Natural killer cell (primary cell): ENCODE measurements around the gene WFIKKN1. TPM values are rescaled to one million over a fixed set of nuclear protein-coding genes. Genes with fewer than 3 reads are reported as not detected.
A peak's percentile ranks its signal among the peaks of the same experiment; 100 is the strongest.

ENCODE experiments used
- ATAC-seq, 3 donors: fragments of 150-1000 bp in 2 of 3; fragments of 200-7000 bp in 1 of 3; cut with Tn5 transposase; 1 replicate in 1 of 3; 2 replicates in 2 of 3; pipeline ENCODE4 v1.10.0; 2021; ENCODE audit warnings: mild to moderate bottlenecking in 2 of 3, moderate library complexity in 2 of 3
- DNase-seq, 2 donors: peaks; one replicate each; pipeline versions ENCODE4 v3.0.0 to v3.0.0-alpha.2; 2013 to 2021; ENCODE audit warnings: mixed read lengths in 1 of 2
- H3K27ac ChIP-seq: one replicate; pipeline ENCODE4 v1.5.1; 2013; ENCODE audit warnings: mild to moderate bottlenecking, low read length
- H3K27me3 ChIP-seq: one replicate; pipeline ENCODE4 v1.6.1; 2013; ENCODE audit warnings: low read length; ENCODE audit not compliant: control insufficient read depth, insufficient read depth
- H3K36me3 ChIP-seq: one replicate; pipeline ENCODE4 v1.6.1; 2013; ENCODE audit warnings: low read length; ENCODE audit not compliant: control insufficient read depth, insufficient read depth
- H3K4me1 ChIP-seq: one replicate; pipeline ENCODE4 v1.6.1; 2013; ENCODE audit warnings: low read length; ENCODE audit not compliant: control insufficient read depth, insufficient read depth
- H3K4me3 ChIP-seq: one replicate; pipeline ENCODE4 v1.5.1; 2013; ENCODE audit warnings: low read length
- H3K9me3 ChIP-seq: one replicate; pipeline ENCODE4 v1.6.1; 2013; ENCODE audit warnings: low read length; ENCODE audit not compliant: control insufficient read depth, insufficient read depth
- H3K27ac Mint-ChIP-seq, 2 donors: one replicate each; pipeline ENCODE4 v1.8.0; 2022; ENCODE audit warnings: mild to moderate bottlenecking in 2 of 2, mixed read lengths in 2 of 2, moderate library complexity in 1 of 2
- H3K27me3 Mint-ChIP-seq, 2 donors: one replicate each; pipeline ENCODE4 v1.8.0; 2022; ENCODE audit warnings: low read depth in 2 of 2, mixed read lengths in 2 of 2
- H3K36me3 Mint-ChIP-seq: one replicate; pipeline ENCODE4 v1.8.0; 2022; ENCODE audit warnings: mixed read lengths
- H3K4me1 Mint-ChIP-seq, 2 donors: one replicate each; pipeline ENCODE4 v1.8.0; 2022; ENCODE audit warnings: mixed read lengths in 2 of 2
- H3K4me3 Mint-ChIP-seq: one replicate; pipeline ENCODE4 v1.8.0; 2022; ENCODE audit warnings: mild to moderate bottlenecking, moderate library complexity, mixed read lengths
- H3K9me3 Mint-ChIP-seq, 2 donors: one replicate each; pipeline ENCODE4 v1.8.0; 2022; ENCODE audit warnings: mixed read lengths in 2 of 2
- WGBS: methylation state at CpG from one replicate; pipeline ENCODE4 v1.1.7; 2013; ENCODE audit warnings: missing lambda C conversion rate; ENCODE audit not compliant: insufficient coverage; 5-methylcytosine and 5-hydroxymethylcytosine counted together
- intact Hi-C: fragments of 100-400 bp; cut with micrococcal nuclease; formaldehyde crosslinking; loops from one replicate; pipeline ENCODE4 v1.14.2; 2022
- total RNA-seq, 4 donors: library from RNA; stranded (reverse); fragments of 120-200 nt in 1 of 4; gene quantifications; one replicate each; pipeline versions ENCODE4 v1.2.3 to v1.2.4, GENCODE V29; 2013 to 2022
- TF ChIP-seq, protein P1 (sequence below): fragments of 200-600 bp; IDR thresholded peaks from one replicate; pipeline ENCODE4 v1.8.0; 2022; ENCODE audit warnings: antibody characterized with exemption

WFIKKN1 gene
- total RNA-seq, 3 donors from 2014 or later (not counting 1 experiment from before 2014, with no cell fraction given): 0.60 to 1.7 (median 0.75) TPM

DNA sequence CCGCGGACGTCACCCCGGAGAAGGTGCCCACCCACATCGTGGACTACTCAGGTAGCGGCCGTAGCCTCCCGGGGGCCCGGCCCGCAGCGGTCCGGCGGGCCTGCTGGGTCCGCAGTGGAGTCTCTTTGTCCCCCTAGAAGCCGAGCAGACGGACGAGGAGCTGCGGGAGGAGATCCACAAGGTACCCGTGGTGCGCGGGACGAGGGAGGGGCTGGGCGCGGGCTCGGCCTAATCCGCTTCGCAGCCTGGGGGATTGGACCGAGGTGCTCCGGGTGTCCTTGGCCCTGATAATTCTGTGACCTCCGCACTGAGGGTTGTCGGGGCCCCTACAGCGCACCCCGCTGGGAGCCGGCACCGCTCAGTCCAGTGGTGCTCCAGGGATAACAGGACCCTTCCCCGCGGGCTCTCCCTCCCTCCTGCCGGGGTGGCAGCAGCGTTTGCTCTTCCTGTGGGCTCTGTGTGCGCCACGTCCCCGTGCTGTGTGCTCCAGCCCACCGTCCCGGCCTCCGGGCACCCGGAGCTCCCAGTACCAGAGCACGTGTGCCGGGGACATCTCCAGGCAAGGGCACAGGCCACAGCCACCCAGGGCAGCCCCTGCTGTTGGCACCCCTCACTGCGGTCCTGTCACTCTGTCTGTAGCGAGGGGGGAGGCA, 37.9 kb downstream of the WFIKKN1 start:
- peak overlapping the region; percentile 65 for H3K27ac ChIP-seq
- Mint-ChIP-seq H3K27ac (peak overlapping the region in 1 of 2 donors; percentile 69), H3K4me3 (peak overlapping the region; percentile 77), H3K27me3 (no peaks in the 10 kb centered on the region), H3K9me3 (no peaks in the 10 kb centered on the region), H3K36me3 (no peaks in the 10 kb centered on the region), H3K4me1 (peaks cover 0 to 5% of the 10 kb centered on the region in 2 donors)
- ATAC-seq: peak in 1 of 3 donors; percentile 6
- no peaks in the 10 kb centered on the region for H3K27me3 ChIP-seq
- peaks cover 21% of the 10 kb centered on the region for H3K4me1 ChIP-seq
- H3K36me3 ChIP-seq: peaks cover 31% of the 10 kb centered on the region
- 9% methylated on average over 50 of the region's 50 CpGs for WGBS
- intact Hi-C loops: no loop called here
- TF ChIP-seq, protein P1, sequence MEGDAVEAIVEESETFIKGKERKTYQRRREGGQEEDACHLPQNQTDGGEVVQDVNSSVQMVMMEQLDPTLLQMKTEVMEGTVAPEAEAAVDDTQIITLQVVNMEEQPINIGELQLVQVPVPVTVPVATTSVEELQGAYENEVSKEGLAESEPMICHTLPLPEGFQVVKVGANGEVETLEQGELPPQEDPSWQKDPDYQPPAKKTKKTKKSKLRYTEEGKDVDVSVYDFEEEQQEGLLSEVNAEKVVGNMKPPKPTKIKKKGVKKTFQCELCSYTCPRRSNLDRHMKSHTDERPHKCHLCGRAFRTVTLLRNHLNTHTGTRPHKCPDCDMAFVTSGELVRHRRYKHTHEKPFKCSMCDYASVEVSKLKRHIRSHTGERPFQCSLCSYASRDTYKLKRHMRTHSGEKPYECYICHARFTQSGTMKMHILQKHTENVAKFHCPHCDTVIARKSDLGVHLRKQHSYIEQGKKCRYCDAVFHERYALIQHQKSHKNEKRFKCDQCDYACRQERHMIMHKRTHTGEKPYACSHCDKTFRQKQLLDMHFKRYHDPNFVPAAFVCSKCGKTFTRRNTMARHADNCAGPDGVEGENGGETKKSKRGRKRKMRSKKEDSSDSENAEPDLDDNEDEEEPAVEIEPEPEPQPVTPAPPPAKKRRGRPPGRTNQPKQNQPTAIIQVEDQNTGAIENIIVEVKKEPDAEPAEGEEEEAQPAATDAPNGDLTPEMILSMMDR: no peak
- peak in 1 of 2 donors; percentile 42 for DNase-seq
- no peaks in the 10 kb centered on the region for H3K9me3 ChIP-seq
- peak overlapping the region; percentile 66 for H3K4me3 ChIP-seq

DNA sequence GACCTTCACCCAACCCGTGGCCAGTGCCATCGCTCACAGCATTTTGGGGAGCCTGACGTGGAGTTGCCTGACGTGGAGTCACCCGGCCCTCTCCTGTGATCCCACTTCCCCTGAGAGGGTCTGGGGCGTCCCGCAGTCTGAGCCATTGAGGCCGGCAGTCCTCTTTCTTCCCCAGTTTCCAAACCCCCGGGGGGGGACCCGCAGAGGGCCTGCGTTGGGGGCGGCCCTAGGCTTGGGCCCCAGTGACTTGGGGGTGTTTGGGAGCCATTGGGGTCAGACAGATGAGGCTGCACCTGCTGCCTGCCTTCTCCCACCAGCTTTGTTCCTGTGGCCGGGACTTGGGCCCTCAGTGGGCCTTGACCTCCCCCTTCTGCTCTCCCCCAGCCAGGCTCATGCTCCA, 38.9 kb downstream of the WFIKKN1 start:
- Histone ChIP-seq H3K27me3 (no peaks in the 10 kb centered on the region), H3K36me3 (peaks cover 31% of the 10 kb centered on the region), H3K27ac (no peak overlapping the region), H3K4me1 (peaks cover 21% of the 10 kb centered on the region), H3K4me3 (no peak overlapping the region), H3K9me3 (no peaks in the 10 kb centered on the region)
- ATAC-seq: no peak
- TF ChIP-seq, protein P1: no peak
- H3K4me1 Mint-ChIP-seq: peaks cover 0 to 5% of the 10 kb centered on the region in 2 donors
- WGBS: 98% methylated on average over 13 of the region's 13 CpGs
- DNase-seq: no peak
- H3K36me3 Mint-ChIP-seq: no peaks in the 10 kb centered on the region
- no peak overlapping the region for H3K27ac Mint-ChIP-seq
- intact Hi-C loops: no loop called here
- no peaks in the 10 kb centered on the region for H3K27me3 Mint-ChIP-seq
- H3K4me3 Mint-ChIP-seq: peak overlapping the region; percentile 42
- H3K9me3 Mint-ChIP-seq: no peaks in the 10 kb centered on the region

DNA sequence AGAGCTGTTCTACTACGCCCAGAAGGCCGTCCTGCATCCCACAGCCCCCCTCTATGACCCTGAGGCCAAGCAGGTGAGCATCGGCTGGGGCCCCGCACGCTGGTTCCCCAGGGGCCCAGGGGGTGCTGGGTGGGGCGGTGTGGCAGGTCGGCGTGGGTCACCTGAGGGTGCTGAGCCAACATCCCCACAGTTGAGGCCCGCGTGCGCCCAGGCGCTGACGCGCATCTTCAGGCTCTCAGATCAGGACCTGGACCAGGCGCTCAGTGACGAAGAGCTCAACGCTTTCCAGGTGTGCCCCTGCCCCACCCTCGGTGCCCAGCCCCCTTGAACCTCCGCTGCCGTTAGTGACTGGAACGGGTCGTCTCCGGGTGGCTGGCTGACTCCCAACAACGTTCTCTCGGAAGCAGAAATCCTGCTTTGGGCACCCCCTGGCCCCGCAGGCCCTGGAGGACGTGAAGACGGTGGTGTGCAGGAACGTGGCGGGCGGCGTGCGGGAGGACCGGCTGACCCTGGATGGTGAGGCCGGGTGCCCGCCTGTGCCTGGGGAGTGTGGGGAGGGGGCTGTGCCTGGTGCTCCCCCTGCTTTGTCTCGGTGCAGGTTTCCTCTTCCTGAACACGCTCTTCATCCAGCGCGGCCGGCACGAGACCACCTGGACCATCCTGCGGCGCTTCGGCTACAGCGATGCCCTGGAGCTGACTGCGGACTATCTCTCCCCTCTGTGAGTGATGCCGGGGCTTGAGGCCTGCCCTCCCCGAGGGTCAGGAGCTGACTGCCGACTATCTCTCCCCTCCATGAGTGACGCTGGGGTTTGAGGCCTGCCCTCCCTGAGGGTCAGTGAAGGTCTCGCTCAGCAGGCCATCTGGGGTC, 39.9 kb downstream of the WFIKKN1 start:
- Histone ChIP-seq H3K36me3 (peaks cover 31% of the 10 kb centered on the region), H3K27ac (no peak overlapping the region), H3K27me3 (peaks cover 3% of the 10 kb centered on the region), H3K4me1 (peaks cover 30% of the 10 kb centered on the region), H3K9me3 (no peaks in the 10 kb centered on the region), H3K4me3 (no peak overlapping the region)
- Mint-ChIP-seq H3K36me3 (no peaks in the 10 kb centered on the region), H3K27me3 (no peaks in the 10 kb centered on the region), H3K4me3 (peak overlapping the region; percentile 60), H3K4me1 (peaks cover 0 to 12% of the 10 kb centered on the region in 2 donors), H3K27ac (no peak overlapping the region), H3K9me3 (no peaks in the 10 kb centered on the region)
- ATAC-seq: no peak
- TF ChIP-seq, protein P1: no peak
- intact Hi-C loops: no loop called here
- no peak for DNase-seq
- 95% methylated on average over 52 of the region's 52 CpGs for WGBS
